Uterus (tissue), 2 donors: ENCODE results near the gene RNF32.

Source experiments
- CTCF ChIP-seq, 4 experiments: fragments of 200-600 bp in 2 of 4; fragments of 450-650 bp in 2 of 4; sonication (generic) in 2 of 4; IDR thresholded peaks; one replicate each; pipeline ENCODE4 v1.5.1; 2016 to 2019; ENCODE audit warnings: antibody characterized with exemption in 4 of 4, mild to moderate bottlenecking in 2 of 4, moderate library complexity in 1 of 4
- POLR2A ChIP-seq, 2 donors: fragments of 450-650 bp; IDR thresholded peaks; one replicate each; pipeline ENCODE4 v1.6.1; 2016; ENCODE audit warnings: antibody characterized with exemption in 2 of 2, mild to moderate bottlenecking in 1 of 2, moderate library complexity in 1 of 2

GRCh38 chr7:156600496-156600895 lies 40.1 kb upstream of the RNF32 start:
- TF ChIP-seq CTCF (IDR thresholded peaks at IDR 0.05), result no peak
- no peak for TF ChIP-seq POLR2A (IDR thresholded peaks at IDR 0.05)
